ENCODE data around the gene ZMYND15. TPM values are rescaled to one million over a fixed set of nuclear protein-coding genes. Genes with fewer than 3 reads are reported as not detected.

ZMYND15 gene, protein sequence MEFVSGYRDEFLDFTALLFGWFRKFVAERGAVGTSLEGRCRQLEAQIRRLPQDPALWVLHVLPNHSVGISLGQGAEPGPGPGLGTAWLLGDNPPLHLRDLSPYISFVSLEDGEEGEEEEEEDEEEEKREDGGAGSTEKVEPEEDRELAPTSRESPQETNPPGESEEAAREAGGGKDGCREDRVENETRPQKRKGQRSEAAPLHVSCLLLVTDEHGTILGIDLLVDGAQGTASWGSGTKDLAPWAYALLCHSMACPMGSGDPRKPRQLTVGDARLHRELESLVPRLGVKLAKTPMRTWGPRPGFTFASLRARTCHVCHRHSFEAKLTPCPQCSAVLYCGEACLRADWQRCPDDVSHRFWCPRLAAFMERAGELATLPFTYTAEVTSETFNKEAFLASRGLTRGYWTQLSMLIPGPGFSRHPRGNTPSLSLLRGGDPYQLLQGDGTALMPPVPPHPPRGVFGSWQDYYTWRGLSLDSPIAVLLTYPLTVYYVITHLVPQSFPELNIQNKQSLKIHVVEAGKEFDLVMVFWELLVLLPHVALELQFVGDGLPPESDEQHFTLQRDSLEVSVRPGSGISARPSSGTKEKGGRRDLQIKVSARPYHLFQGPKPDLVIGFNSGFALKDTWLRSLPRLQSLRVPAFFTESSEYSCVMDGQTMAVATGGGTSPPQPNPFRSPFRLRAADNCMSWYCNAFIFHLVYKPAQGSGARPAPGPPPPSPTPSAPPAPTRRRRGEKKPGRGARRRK
- total RNA-seq: 0.29 TPM in 1 of 2 replicates, not detected in the other

DNA sequence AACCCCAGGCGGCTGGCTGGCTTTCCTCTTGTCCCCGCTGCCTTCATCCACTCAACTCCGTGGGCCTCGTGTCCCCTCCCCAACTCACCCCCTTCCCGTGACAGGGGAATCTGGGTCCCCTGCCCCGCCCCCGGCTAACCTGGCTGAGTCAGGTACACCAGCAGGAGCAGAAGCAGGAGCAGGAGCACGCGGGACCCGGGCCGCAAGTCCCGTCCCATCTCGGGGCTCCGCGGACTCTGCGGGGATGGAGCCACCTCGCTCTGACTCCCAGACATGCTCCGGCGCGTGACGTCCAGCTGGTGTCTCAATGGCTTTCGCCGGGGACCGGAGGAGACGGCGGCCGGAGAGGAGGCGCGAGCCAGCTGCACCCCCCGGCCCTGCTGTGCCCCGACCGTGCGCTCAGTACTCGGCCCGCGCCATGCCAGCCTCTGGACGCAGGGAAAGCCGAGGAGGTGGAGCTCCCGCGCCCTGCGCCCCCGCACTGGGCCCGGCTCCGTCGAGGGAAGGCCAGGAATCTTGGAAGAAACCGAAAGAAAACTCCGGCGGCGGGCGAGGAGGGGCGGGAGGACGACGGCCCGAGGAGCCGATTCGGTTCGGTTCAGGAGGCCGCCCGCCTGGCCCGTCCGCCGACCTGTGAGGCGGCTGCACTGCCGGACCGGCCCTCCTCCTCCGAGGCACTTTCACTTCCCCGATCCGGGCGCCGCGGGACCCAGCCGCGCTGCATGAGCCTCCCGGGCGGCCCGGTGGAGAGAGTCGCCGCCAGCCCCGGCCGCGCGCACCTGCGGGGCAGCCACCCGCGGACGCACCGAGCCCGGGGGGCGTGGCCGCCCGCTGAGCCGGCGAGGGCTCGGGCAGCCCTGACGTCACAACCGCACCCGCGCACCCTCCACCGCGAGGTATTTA, at the start of gene ZMYND15, which contains the start of gene CXCL16:
Gene ZMYND15 (plus strand): TSS at position 712 of the 903 bp plus-strand sequence. CDS start 716 bp downstream, outside the sequence.
Gene CXCL16 (minus strand): TSS at position 807 of the 903 bp plus-strand sequence. CDS start 589 bp downstream, at position 218.

DNA sequence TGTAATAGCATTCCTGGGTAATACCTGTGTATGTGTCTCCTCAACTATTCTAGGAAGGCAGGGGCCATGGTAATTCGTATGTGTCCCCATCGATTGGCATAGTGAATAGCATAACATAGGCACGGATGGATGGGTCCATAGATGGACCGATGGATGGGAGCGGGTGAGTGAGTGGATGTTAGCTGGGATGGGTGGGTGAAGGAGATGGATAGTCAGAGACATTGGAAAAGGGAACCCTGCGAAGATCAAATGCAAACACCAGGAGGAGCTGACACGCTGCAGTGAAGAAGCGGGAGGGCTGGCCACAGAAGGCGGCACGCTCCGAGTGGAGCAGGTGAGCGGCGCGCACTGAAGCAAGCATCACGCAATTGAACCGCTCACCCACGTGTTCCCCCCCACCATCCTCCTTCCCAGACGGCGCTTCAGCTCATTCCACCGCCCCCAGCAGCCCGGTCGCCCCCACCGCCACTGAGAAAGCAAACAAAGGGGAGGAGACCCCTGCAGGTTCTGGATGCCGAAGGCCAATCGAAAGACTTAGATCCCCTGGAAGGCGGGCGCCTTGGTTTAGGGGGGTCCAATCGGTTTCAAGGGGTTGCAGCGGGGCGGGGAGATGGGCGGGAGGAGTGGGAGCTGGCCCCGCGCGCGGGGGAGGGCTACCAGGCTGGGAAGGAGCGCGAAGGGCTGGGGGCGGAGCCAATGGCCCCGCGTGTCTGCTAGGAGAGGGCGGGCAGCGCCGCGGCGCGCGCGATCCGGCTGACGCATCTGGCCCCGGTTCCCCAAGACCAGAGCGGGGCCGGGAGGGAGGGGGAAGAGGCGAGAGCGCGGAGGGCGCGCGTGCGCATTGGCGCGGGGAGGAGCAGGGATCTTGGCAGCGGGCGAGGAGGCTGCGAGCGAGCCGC, 29.6 kb upstream of the ZMYND15 start, which contains the start of gene ARRB2:
Gene ARRB2 (plus strand): TSS at position 839 of the 899 bp plus-strand sequence. CDS start 90 bp downstream, outside the sequence.

DNA sequence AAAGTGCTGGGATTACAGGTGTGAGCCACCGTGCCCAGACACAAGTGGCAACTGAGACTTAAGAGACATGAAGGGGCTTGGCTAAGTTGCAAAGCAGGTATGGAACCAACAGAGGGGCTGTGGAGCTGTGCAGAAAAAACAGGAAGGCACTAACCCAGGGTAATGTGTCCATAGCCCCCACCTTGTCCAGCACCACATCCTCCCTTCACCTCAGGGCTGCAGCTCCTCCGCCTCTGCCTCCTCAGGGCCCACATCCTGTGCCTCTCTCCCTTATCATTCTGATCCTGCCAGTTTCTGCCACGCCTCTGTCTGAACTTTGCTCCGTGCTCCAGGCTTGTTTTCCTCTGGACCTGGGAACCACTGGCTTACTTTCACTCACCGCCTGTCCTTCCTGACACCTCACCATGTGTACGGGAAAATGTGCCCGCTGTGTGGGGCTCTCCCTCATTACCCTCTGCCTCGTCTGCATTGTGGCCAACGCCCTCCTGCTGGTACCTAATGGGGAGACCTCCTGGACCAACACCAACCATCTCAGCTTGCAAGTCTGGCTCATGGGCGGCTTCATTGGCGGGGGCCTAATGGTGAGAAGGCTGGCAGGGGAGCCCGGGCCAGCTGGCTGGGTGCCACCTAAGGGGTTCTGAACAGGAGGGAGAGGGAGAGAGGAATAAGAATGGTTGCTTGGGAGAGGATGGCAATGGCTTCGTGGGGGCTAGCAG, 32.0 kb downstream of the ZMYND15 start, which contains the start of gene TM4SF5:
Gene TM4SF5 (plus strand): TSS at position 368 of the 716 bp plus-strand sequence. CDS start 37 bp downstream, at position 405.

DNA sequence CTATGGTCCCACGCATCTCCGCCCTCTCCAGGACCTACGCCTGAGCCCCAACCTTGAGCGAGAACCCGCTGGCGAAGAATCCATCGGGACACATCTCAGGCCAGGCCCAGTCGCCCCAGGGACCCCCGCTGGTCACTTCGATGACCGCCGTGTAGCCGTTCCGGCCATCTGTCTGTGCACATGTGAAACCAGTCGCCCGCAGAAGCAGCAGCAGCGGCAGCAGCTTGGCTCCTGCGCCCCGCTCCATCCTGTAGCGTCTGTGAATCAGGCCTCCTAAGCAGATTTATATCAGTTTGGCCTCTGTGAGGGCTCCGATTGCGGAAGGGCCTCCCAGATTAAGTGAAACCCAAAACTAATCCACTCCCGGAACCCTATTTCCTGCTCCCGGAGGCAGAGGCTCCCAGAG, 46.5 kb downstream of the ZMYND15 start, which contains the start of gene VMO1:
Gene VMO1 (minus strand): TSS at position 259 of the 406 bp plus-strand sequence. CDS start 12 bp downstream, at position 247.

GRCh38 chr17:4788807-4789700, 49.4 kb downstream of the ZMYND15 start, which contains the start of gene GLTPD2:
GLTPD2 (plus strand) TSS chr17:4788964; CDS start chr17:4789012, 48 bp downstream.

Other genes with a start within 250 kb of the ZMYND15 start
- gene SPNS2, start 241.0 kb upstream of the ZMYND15 start, total RNA-seq: 0.18 TPM in 1 of 2 replicates, not detected in the other
- 61.7 and 62.7 TPM in 2 replicates for gene MYBBP1A, start 184.4 kb upstream of the ZMYND15 start, total RNA-seq
- not detected in 2 replicates for gene GGT6, start 179.3 kb upstream of the ZMYND15 start, total RNA-seq
- not detected in 2 replicates for gene SMTNL2, start 155.3 kb upstream of the ZMYND15 start, total RNA-seq
- gene ALOX15, start 98.2 kb upstream of the ZMYND15 start, total RNA-seq: not detected in 2 replicates
- gene PELP1, start 35.7 kb upstream of the ZMYND15 start, total RNA-seq: 22.5 and 25.9 TPM in 2 replicates
- 12.9 and 14.4 TPM in 2 replicates for gene ARRB2, start 29.2 kb upstream of the ZMYND15 start, total RNA-seq
- gene MED11, start 8.4 kb upstream of the ZMYND15 start, total RNA-seq: 31.5 and 34.9 TPM in 2 replicates
- 1.2 and 1.7 TPM in 2 replicates for gene CXCL16, start 95 bp downstream of the ZMYND15 start, total RNA-seq
- gene TM4SF5, start 32.1 kb downstream of the ZMYND15 start, total RNA-seq: not detected in 2 replicates
- gene VMO1, start 46.5 kb downstream of the ZMYND15 start, total RNA-seq: not detected in 2 replicates
- not detected in 2 replicates for gene GLTPD2, start 49.1 kb downstream of the ZMYND15 start, total RNA-seq
- 350 and 452 TPM in 2 replicates for gene PSMB6, start 56.3 kb downstream of the ZMYND15 start, total RNA-seq
- 19.8 and 28.3 TPM in 2 replicates for gene PLD2, start 67.3 kb downstream of the ZMYND15 start, total RNA-seq
- 22.2 and 26.2 TPM in 2 replicates for gene MINK1, start 93.5 kb downstream of the ZMYND15 start, total RNA-seq
- 4.3 and 5.7 TPM in 2 replicates for gene C17orf107, start 159.7 kb downstream of the ZMYND15 start, total RNA-seq
- 0.35 and 0.86 TPM in 2 replicates for gene CHRNE, start 163.3 kb downstream of the ZMYND15 start, total RNA-seq
- not detected in 2 replicates for gene GP1BA, start 192.4 kb downstream of the ZMYND15 start, total RNA-seq
- gene SLC25A11, start 200.2 kb downstream of the ZMYND15 start, total RNA-seq: 61.9 and 65.2 TPM in 2 replicates
- 64.3 and 64.5 TPM in 2 replicates for gene RNF167, start 200.4 kb downstream of the ZMYND15 start, total RNA-seq
- gene PFN1, start 208.7 kb downstream of the ZMYND15 start, total RNA-seq: 1,248 and 1,319 TPM in 2 replicates
- gene ENO3, start 211.3 kb downstream of the ZMYND15 start, total RNA-seq: 3.4 TPM in 1 of 2 replicates, not detected in the other
- 60.0 and 64.9 TPM in 2 replicates for gene SPAG7, start 228.0 kb downstream of the ZMYND15 start, total RNA-seq
- gene CAMTA2, start 247.8 kb downstream of the ZMYND15 start, total RNA-seq: 15.6 and 36.6 TPM in 2 replicates